Neuron (in vitro differentiated cells): ENCODE results near the gene CELF3.
"Not testable (repeated sequence)": the region's sequence is repeated elsewhere in the genome, so short reads cannot be mapped to it uniquely, and the experiment has no call there.

Source experiments
- H2AFZ ChIP-seq: one replicate; pipeline ENCODE4 v1.6.1; 2013; ENCODE audit warnings: low read depth, mild to moderate bottlenecking, inconsistent platforms, low read length, moderate library complexity
- H3K27me3 ChIP-seq: one replicate; pipeline ENCODE4 v1.6.1; 2013; ENCODE audit warnings: low read length; ENCODE audit not compliant: insufficient read depth
- H3K36me3 ChIP-seq: one replicate; pipeline ENCODE4 v1.6.1; 2013; ENCODE audit warnings: low read length; ENCODE audit not compliant: insufficient read depth
- H3K4me1 ChIP-seq: one replicate; pipeline ENCODE4 v1.6.1; 2013; ENCODE audit warnings: low read length; ENCODE audit not compliant: insufficient read depth
- H3K4me3 ChIP-seq: 2 replicates; pipeline ENCODE4 v1.5.1; 2013; ENCODE audit warnings: mild to moderate bottlenecking, low read length, moderate library complexity
- H3K9me3 ChIP-seq: one replicate; pipeline ENCODE4 v1.6.1; 2013; ENCODE audit warnings: low read length

The CELF3 gene

DNA sequence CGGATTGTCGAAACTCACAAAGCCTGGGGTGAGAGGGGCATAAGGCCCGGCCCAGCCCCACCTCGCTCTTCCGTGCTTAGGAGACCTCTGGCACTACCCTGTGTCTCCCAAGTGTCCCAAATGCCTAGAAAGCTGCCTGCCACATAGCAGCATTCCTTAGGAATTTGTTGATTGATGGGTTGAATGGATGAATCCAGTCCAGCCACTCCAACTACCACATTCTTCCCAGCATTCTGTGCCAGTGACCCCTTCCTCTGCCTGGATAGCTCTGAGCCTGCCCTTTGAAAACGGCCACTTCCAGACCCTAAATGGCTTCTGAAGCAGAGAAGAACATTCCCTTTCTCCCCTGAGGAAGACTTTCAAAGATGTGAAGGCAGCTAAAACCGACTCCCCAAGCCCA lies 11.5 kb downstream of the CELF3 start:
- Histone ChIP-seq H3K27me3 (no peaks in the 10 kb centered on the region), H3K4me3 (no peak overlapping the region), H2AFZ (no peak overlapping the region), H3K36me3 (peaks cover 22% of the 10 kb centered on the region), H3K9me3 (no peaks in the 10 kb centered on the region), H3K4me1 (peaks cover 37% of the 10 kb centered on the region)

DNA sequence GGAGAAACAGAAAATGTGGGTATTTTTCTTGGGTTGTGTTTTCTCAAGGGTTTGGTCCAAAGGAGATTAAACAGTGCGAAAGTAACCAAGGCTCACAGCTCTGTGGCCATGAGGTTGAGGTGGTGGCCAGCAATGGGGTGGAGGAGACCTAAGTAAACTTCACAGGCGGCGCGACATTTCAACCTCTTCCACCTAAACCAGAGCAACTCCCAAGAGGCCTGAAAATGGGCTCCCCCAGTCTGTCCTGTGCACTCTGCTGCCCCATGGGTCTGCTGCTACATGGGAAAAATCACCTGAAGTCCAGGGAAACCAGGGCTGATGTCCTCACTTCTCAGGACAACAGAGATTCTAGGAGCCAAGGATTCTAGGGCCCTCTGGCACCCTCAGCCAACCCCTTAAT lies 12.4 kb downstream of the CELF3 start:
- Histone ChIP-seq H3K27me3 (no peaks in the 10 kb centered on the region), H3K9me3 (no peaks in the 10 kb centered on the region), H3K4me1 (peaks cover 28% of the 10 kb centered on the region), H3K4me3 (no peak overlapping the region), H3K36me3 (peaks cover 31% of the 10 kb centered on the region), H2AFZ (no peak overlapping the region)

DNA sequence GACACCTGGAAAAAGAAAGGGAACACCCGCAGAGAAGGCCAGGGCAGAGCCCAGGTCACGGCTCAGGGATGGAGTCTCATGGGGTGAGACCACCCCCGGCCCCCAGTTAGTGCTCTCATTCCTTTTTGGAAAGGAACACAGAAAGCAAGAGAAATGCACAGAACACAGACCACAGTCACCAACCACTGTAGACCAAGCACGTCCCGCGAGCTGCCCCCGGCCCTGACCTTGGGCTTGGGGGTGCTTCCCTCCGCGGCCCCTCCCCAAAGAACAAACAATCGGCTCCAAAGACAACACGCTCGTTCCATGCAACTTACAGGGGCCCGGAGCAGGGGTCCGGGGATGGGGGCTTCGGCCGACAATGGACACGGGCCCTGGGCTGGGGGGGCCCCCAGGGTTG lies 12.8 kb downstream of the CELF3 start:
- no peaks in the 10 kb centered on the region for H3K27me3 ChIP-seq
- no peak overlapping the region for H3K4me3 ChIP-seq
- no peaks in the 10 kb centered on the region for H3K9me3 ChIP-seq
- peaks cover 34% of the 10 kb centered on the region for H3K36me3 ChIP-seq
- no peak overlapping the region for H2AFZ ChIP-seq
- H3K4me1 ChIP-seq = peaks cover 24% of the 10 kb centered on the region

DNA sequence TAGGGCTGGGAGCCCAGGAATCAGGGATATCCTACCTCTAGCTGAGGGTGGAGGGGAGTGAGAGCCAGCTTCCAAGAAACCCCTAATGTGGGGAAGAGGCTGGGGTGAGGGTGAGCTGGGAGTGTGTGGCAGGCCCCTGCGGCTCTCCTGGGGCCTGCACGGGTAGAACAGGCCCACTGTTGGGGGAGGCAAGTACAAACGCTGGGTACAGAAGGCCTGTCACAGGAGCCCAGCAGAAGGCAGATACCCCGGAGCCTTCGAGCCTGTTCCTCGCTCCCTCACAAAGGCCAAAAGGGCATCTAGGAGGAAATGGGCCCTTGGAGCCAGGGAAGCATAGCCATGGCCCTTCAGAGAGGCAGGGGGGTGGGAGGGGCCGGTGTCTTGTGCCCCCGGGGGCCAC lies 13.7 kb downstream of the CELF3 start:
- Histone ChIP-seq H3K4me3 (no peak overlapping the region), H3K9me3 (no peaks in the 10 kb centered on the region), H3K4me1 (peaks cover 19% of the 10 kb centered on the region), H3K27me3 (no peaks in the 10 kb centered on the region), H3K36me3 (peaks cover 42% of the 10 kb centered on the region), H2AFZ (no peak overlapping the region)

DNA sequence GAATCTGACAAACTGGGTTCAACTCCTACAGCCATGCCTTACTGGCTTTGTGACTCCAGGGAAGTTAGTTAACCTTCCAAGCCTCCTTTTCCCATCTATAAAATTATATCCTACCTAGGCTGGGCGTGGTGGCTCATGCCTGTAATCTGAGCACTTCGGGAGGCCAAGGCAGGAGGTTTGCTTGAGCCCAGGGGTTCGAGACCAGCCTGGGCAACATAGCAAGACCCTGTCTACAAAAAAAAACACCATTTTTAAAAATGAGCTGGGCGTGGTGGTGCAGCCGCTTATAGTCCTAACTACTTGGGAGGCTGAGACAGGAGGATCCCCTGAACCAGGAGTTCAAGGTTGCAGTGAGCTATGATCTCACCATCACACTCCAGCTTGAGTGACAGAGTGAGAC lies 15.1 kb downstream of the CELF3 start:
- Histone ChIP-seq H3K36me3 (peaks cover 54% of the 10 kb centered on the region), H2AFZ (no peak overlapping the region), H3K4me3 (no peak overlapping the region), H3K27me3 (no peaks in the 10 kb centered on the region), H3K9me3 (no peaks in the 10 kb centered on the region), H3K4me1 (peaks cover 17% of the 10 kb centered on the region)

DNA sequence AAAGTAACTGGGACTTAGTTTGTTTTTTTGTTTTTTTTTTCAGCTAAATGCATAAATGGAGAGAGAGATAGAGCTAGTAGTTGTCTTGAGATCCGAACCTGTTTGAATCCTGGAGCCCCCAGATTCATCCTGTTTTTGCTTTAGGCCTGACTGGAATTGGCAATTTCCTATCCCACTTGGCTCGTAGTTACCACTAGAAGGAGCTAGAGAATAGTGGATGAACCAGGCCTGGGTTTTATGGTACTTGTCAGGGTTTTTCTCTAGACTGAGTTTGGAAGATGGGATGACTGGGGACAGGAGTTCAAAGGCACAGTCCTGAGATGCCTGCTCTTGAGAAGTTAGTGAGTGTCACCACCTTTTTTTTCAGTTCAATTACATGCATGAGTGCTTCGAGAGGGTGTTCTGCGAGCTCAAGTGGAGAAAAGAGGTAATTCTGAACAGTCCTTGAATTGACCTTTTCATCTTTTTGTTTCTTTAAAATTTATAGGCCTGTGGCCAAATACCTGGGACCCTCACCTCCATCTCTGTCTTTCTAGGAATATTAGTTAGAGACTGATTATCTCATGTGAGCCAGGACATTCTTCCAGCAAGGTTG lies 23.4 kb downstream of the CELF3 start:
- H3K9me3 ChIP-seq = no peaks in the 10 kb centered on the region
- H3K4me1 ChIP-seq = no peaks in the 10 kb centered on the region
- H2AFZ ChIP-seq = no peak overlapping the region
- no peaks in the 10 kb centered on the region for H3K27me3 ChIP-seq
- H3K4me3 ChIP-seq = no peak overlapping the region
- peaks cover 44% of the 10 kb centered on the region for H3K36me3 ChIP-seq

DNA sequence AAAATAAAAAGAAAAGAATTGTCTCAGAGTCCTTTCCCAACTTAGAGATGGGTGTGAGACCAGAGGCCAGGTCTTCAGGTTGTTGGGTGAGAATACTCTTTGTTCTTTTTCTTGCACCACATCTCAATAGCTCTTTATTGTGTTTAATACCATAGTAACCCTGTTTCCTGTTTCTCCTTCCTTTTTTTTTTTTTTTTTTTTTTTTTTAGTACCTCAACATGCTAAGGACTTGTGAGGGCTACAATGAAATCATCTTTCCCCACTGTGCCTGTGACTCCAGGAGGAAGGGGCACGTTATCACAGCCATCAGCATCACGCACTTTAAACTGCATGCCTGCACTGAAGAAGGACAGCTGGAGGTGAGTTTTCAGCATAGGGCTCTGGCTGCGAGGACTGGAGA lies 24.4 kb downstream of the CELF3 start:
- Histone ChIP-seq H3K9me3 (no peaks in the 10 kb centered on the region), H3K4me3 (no peak overlapping the region), H3K27me3 (no peaks in the 10 kb centered on the region), H2AFZ (no peak overlapping the region), H3K36me3 (peaks cover 36% of the 10 kb centered on the region), H3K4me1 (no peaks in the 10 kb centered on the region)

DNA sequence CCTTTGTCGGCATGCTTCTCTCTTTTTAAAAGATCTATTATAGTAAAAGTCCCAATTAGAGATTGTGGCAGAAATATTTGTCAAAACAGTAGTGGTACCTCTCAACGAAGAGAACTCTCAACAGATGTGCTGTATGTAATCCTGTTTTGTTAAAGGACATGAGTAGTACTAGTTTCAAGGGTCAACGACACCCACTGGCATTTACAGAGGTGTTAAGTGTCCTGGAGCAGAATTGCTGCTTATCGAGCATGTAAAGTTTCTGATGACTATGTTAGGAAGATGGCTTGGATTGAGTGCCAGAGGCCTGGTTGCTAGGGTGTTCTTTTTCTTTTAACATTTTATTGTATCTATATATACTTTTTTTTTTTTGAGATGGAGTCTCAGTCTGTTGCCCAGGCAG lies 27.1 kb downstream of the CELF3 start:
- H3K27me3 ChIP-seq = no peaks in the 10 kb centered on the region
- H3K9me3 ChIP-seq = no peaks in the 10 kb centered on the region
- H3K36me3 ChIP-seq = peaks cover 31% of the 10 kb centered on the region
- H2AFZ ChIP-seq = no peak overlapping the region
- no peaks in the 10 kb centered on the region for H3K4me1 ChIP-seq
- H3K4me3 ChIP-seq = no peak overlapping the region

DNA sequence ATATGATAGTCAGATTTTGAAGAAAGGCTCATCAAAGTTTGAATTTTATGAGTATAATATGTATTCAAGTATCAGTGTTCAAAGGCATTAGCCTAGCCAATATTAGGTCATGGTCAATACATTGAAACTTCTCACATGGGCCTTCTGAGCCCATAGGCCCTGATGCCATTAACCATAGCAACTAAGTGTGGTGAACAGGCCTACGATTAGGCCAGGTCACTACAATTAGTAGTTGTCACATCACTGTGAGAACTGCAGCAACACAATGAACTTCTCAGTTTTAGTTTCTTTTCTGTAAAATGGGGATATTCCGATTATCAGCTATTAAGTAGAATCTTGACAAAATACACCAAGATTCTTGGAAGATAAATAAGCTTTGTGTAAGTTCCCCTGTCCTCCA lies 30.0 kb downstream of the CELF3 start:
- no peak overlapping the region for H3K4me3 ChIP-seq
- no peaks in the 10 kb centered on the region for H3K4me1 ChIP-seq
- peaks cover 19% of the 10 kb centered on the region for H3K36me3 ChIP-seq
- no peaks in the 10 kb centered on the region for H3K27me3 ChIP-seq
- no peak overlapping the region for H2AFZ ChIP-seq
- H3K9me3 ChIP-seq = no peaks in the 10 kb centered on the region

DNA sequence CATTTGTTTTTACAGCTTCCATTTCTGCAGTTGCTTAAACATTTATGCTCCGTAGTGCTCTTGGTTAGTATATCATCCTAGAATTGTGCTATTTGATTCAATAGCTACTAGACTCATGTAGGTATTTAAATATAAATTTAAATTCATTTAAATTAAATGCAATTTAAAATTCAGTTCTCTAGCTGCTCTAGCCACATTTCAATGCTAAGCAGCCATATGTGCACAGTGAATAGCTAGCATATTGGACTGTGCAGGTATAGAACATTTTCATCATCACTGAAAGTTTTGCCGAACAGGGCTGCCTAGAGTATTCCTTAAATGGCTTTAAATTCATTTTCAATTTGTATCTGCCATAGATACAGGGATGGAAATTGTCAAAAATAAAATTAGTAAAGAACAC lies 32.5 kb downstream of the CELF3 start:
- H3K36me3 ChIP-seq = peaks cover 26% of the 10 kb centered on the region
- H2AFZ ChIP-seq = no peak overlapping the region
- no peaks in the 10 kb centered on the region for H3K4me1 ChIP-seq

DNA sequence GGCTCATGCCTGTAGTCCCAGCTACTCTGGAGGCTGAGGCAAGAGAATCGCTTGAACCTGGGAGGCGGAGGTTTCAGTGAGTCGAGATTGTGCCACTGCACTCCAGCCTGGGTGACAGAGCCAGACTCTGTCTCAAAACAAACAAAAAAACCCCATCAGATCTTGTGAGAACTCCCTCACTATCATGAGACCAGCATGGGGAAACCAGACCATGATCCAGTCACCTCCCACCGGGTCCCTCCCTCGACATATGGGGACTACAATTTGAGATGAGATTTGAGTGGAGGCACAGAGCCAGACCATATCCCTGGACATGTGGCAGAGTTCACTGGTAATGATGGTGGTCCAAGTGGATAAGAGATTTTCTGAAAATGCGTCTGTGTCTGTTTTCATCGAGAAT lies 33.7 kb downstream of the CELF3 start:
- not testable (repeated sequence) for H3K4me1 ChIP-seq, H3K27me3 ChIP-seq, H2AFZ ChIP-seq, H3K9me3 ChIP-seq, H3K4me3 ChIP-seq
- peaks cover 29% of the 10 kb centered on the region for H3K36me3 ChIP-seq

More for the DNA sequence above, 32.5 kb downstream of the CELF3 start:
- no peaks in the 10 kb centered on the region for H3K9me3 ChIP-seq
- H3K27me3 ChIP-seq = no peaks in the 10 kb centered on the region
- H3K4me3 ChIP-seq = no peak overlapping the region

DNA sequence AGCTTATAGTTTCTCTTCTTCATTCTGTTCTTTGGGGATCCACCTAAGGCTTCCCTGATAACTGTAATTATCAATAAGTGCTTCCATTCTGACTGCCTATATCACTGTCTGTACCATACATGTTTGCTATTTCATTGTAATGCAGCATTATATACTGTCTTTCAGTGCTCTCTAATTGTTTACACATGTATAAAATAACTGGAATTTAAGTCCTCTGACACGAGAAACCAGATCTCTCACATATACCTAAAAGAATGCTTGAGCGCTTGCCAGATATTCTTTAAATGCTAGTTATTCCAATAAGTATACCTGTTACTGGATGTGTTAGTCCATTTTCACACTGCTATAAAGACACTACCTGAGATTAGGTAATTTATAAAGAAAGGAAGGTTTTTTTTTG lies 34.7 kb downstream of the CELF3 start:
- Histone ChIP-seq H3K4me3 (no peak overlapping the region), H3K4me1 (no peaks in the 10 kb centered on the region), H3K9me3 (no peaks in the 10 kb centered on the region), H2AFZ (no peak overlapping the region), H3K27me3 (no peaks in the 10 kb centered on the region), H3K36me3 (peaks cover 30% of the 10 kb centered on the region)

DNA sequence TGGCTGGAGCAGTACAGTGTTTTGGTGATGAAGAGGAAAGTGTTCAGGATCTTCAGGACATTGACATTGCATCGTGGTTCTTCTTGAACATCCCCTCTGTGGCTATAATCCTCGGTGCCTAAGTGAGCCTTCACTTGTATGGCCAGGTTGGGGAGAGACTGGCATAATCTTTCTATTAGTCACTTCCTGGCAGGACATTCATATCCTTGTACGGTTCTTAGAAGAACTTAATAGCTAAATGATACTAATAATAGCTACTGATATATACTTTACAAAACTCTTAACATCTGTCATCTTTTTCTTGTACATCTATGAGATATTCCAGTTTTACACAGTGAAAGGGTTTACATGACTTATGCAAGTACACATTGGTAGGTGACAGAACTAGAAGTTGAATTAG lies 35.8 kb downstream of the CELF3 start:
- Histone ChIP-seq H3K9me3 (no peaks in the 10 kb centered on the region), H3K36me3 (peaks cover 28% of the 10 kb centered on the region), H2AFZ (no peak overlapping the region), H3K4me3 (no peak overlapping the region), H3K4me1 (no peaks in the 10 kb centered on the region), H3K27me3 (no peaks in the 10 kb centered on the region)

DNA sequence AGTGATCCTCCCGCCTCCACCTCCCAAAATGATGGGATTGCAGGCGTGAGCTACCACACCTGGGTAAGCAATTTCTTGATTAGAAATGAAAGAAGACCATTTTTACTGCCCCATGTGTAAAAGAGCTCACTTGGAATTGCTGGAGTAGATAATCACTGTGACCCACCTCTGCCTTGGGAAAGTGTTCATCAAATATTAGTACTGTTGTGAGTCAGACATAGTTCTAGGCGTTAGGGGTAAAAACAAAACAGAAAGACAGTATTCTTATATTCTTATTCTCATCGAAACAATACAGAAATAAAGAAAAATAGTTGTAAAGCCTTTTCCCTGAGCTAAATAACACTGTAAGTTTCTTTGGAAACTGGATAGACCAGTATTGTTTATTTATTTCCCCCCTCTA lies 36.2 kb downstream of the CELF3 start:
- Histone ChIP-seq H3K27me3 (no peaks in the 10 kb centered on the region), H3K4me3 (no peak overlapping the region), H3K4me1 (no peaks in the 10 kb centered on the region), H3K36me3 (peaks cover 26% of the 10 kb centered on the region), H3K9me3 (no peaks in the 10 kb centered on the region), H2AFZ (no peak overlapping the region)
